ENCODE results near the gene KDELR3.

KDELR3 gene

GRCh38 chr22:38484244-38484643 is 16.3 kb downstream of the KDELR3 start:
- DNase-seq = no peak

DNA sequence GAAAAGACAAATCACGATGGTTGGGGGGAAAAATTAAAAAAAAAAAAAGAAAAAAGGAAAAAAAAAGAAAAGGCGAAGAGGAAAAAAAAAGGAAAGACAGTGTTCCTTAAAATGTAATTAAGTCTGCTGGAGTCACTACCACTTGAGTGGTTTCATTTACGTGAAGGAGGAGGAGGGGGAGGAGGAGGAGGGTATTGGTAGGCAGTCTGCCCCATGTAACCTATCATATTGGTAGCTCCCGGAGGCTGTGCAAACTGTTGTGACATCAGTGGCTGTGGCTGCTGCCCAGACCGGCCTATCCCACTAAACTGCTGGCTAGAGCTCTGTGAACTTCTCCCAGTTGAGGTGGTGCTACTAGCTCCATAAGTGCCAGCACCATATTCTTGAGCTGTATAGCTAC is 17.9 kb downstream of the KDELR3 start:
- no peak for DNase-seq

- no peak for DNase-seq
Measured at GRCh38 chr22:38487946-38488345, 20.1 kb downstream of the KDELR3 start.

DNA sequence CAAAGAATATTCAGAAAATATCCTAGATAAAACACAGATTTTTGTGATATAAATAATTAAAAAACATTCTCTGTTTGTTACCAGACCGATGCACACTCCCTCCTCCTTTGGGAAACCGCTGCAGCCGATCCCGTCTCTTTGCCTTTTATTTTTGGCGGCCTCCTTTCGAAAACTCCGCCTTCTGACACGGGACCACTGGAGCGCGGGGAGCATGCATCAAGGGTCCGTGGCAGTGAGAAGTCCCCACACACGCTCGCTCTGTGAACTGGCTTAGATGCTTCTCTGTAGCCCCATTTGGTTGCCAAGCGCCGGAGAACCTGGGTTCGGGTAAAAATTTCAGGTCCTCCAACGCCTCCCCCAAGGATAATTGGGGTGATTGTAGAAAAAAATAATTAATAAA is 21.2 kb downstream of the KDELR3 start:
- DNase-seq = no peak

- DNase-seq = no peak
Measured at GRCh38 chr22:38489561-38490145, 21.8 kb downstream of the KDELR3 start.

DNA sequence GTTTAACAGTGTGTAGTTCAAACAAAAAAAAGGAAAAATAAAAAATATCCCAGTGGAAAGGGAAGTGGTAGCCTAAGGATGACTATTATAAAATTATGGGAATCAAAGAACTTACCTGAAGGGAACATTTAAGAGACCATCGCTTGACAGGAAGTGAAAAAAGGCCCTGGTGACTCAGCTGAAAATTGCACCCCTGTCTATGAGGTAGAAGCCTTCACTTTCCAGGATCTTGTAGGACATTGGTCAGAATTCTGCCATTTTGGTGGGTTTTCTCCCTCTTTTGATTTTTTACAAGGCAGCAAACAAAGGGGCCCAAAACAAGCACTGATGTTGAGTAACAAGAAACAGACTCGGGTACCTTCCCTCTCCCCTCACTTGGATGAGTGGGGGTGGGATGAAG is 22.6 kb downstream of the KDELR3 start:
- no peak for DNase-seq

DNA sequence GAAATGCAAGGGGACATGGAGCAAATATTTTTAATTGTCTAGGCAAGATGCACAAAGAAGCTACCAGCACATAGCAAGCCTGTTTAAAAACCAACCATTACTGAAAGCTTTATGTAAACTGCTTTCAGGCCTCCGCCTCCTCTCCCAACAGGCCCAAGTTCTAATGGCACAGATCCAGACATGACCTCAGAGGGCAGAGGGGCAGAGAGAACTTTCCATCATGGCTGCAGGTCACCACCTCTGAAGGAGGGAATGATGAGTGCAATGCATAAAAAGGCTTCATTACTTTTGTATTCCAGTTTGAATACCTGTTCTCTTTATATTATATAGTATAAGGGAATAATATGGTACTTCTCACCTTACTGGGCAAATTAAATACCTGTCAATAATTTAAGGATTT is 23.0 kb downstream of the KDELR3 start:
- no peak for DNase-seq

- DNase-seq = no peak
Measured at GRCh38 chr22:38491707-38492348, 23.9 kb downstream of the KDELR3 start.

DNA sequence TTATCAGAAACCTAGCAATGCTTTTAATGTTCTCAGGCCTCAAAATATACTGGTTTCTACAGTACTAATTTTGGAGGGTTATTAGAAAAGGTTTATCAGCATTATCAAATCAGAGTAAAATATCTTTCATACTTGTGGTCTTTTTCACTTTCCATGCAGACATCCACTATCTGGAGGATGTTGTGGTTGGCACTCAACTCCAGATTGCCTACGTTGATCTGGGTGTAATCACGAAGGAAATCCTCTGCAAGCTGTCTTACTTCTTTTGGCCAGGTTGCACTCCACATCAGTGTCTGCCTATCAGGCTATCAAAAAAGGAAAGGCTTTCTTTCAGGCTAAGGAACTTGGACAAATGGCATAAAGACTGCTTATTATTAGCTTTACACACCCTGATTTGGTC is 26.6 kb downstream of the KDELR3 start:
- DNase-seq = no peak

- DNase-seq = no peak
Measured at GRCh38 chr22:38494939-38495338, 27.0 kb downstream of the KDELR3 start.

DNA sequence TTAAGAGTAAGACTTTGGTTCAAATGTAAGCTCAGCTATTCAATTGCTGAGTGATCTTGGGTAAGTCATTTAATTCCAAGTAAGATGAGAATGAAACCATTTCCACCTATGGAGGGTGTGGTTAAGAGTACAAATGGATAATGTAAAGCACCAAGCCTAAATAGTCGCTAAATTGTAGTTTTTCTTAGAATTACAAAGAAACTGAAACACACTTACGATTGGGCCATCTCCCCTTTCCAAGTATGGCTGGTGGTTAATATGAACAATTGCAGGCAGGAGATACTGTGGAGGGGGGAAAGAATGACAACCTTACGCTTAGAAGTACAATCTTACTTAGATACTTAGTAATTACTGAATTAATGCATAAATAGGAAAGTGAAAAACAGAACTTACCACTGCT is 30.0 kb downstream of the KDELR3 start:
- DNase-seq = no peak

DNA sequence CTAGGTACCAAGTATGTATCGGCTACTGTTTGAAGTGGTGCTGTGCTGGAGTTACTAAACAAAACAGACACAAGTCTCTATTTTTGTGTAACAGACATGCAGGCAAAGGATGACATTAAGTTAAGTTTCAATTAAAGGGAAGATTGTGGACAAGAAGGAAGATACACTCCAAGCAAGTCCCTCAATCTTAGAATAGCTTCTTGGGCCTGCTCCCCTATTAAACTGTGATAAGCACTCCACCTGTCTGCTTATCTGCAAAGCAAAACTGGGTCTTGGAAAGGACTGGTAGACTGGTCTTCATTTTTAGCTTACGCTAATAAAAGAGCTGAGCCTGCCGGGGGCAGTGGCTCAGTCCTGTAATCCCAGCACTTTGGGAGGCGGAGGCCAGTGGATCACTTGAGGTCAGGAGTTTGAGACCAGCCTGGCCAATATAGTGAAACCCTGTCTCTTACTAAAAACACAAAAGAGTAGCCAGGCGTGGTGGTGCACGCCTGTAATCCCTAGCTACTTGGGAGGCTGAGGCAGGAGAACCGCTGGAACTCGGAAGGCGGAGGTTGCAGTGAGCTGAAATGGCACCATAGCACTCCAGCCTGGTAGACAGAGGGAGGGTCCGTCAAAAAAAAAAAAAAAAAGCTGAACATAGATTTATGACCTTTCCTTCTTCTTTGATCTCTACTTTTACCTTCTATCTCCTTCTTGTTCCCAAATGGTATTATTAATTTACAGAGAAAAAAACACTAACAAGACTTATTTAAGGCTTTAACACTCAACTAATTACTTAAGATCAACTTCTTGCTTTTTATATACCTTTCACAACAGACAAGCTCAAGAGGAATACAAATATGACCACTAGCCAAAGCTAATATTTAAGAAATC is 34.1 kb downstream of the KDELR3 start:
- DNase-seq = no peak

- DNase-seq = no peak
Measured at GRCh38 chr22:38503021-38503420, 35.1 kb downstream of the KDELR3 start.

GRCh38 chr22:38504731-38505540 is 37.0 kb downstream of the KDELR3 start:
- peak; percentile 52 for DNase-seq

DNA sequence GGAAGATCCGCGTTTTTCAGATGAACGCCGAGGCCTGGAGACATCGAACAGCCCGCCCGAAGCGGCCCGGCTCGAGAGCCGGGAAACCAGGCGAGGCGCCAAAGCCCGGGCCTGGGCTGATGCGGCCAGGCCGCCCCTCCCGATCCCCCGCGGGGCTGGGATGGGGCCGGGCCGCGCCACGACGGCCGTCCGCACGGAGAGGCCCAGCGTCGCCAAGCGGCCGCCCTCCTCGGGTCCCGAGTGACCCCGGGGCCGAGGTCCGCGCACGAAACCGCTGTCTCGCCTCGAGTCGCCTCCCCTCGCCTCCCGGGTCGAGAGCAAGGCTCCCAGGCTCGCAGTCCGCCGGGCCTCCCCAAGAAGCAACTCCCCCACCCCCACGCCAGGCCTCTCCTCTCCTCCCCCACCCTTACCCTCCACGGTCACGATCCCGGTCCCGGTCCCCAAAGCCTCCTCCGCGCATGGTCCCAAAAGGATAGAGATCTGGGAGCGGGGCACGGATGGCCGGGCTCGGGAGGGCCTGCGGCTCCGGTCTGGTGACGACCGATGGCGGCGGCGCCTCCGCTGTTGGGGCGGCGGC is 37.7 kb downstream of the KDELR3 start:
- no peak for DNase-seq

DNA sequence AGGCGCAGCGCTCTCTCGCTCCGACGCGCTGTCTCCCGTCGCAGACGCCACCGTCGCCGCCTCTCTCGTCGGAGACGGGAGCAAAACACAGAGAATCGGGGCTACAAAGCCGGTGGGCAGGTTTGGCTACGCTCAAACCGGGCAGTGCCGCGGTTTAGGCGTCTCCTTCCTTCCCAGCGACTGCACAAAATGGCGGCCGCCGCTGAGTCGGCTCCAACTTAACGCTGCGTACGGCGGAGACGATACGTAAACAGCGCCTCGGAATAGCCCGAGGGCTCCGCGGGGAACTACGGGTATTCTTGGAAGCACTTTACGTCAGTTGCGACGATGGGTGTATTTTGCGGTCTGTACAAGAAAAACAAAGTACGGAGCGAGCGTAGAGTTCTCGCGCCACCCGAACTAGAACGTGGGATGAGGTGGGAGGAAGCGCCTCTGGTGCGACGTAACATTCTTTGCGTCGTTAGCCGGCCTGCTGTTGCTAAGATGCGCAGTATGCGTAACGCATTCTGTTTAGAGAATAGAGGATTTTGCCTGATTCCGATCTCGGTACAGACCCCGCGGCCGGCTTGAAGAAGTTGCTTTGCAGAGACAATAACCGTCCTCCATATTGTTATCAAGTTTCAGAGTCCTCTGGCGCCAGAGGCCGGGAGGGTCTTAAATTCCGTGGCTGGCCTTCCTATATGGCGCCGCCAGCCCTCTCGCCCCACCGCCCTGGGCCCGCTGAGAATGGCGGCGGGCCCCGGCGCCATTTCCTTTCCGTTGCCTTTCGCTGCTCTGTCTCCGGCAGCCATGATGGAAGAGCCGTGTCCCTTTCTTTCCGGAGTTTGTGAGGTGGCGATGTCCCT is 38.4 kb downstream of the KDELR3 start, which contains the start of gene DDX17:
Gene DDX17, minus strand, starts transcription at position 194 of the 845 bp plus-strand sequence.
- DNase-seq = peak; percentile 92

DNA sequence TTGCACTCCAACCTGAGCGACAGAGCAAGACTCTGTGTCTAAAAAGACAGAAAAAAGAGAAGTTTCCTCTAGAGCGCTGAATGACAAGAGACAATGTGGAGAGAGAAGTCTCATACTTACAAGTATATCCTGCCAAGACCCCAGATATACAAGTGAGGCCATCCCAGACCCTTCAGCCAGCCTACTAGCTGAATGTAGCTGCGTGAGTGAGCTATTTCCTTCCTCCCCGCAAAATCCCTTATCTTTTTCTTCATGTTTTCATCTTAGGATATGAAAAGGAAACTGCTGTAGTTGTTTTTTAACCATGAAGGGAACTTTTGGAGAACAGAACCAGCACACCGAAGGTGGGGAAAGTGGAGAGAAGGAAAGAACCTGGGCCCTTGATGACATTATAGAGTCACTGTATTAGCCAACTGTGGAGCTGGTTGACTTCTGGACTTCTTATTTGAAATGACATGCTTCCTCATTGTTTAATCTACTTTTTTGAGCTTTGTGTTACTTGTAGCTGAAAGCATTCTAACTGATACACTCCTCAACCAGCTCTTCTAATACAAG is 42.6 kb downstream of the KDELR3 start:
- DNase-seq = no peak

GRCh38 chr22:38513063-38513462 is 45.2 kb downstream of the KDELR3 start:
- DNase-seq = no peak

- no peak for DNase-seq
Measured at GRCh38 chr22:38518620-38519019, 50.7 kb downstream of the KDELR3 start.

GRCh38 chr22:38519453-38520250 is 51.8 kb downstream of the KDELR3 start:
- DNase-seq = no peak

- DNase-seq = no peak
Measured at GRCh38 chr22:38523029-38523428, 55.1 kb downstream of the KDELR3 start.

All from activated CD4-positive, CD25-positive, alpha-beta regulatory T cell treated with anti-CD3 and anti-CD28 coated beads, Interleukin-2, amount 50 U/mL, for 72 hours (primary cell).